HFF-Myc (cell line): ENCODE measurements around the gene TMEM91.

Experiments
- DNase-seq: peaks from one replicate; pipeline ENCODE4 v3.0.0-alpha.2; 2011; ENCODE audit warnings: low read depth; ENCODE audit errors: extremely low read depth
- H3K4me3 ChIP-seq: replicated peaks from 2 replicates; pipeline ENCODE4 v1.5.1; 2011; ENCODE audit warnings: low read depth, mild to moderate bottlenecking, control low read depth, low read length
- TF ChIP-seq, protein P1 (sequence below): IDR thresholded peaks from 2 replicates; pipeline ENCODE4 v1.5.1; 2012; ENCODE audit warnings: mild to moderate bottlenecking, low read depth, low read length, control low read depth; ENCODE audit errors: missing control alignments

Gene TMEM91

DNA sequence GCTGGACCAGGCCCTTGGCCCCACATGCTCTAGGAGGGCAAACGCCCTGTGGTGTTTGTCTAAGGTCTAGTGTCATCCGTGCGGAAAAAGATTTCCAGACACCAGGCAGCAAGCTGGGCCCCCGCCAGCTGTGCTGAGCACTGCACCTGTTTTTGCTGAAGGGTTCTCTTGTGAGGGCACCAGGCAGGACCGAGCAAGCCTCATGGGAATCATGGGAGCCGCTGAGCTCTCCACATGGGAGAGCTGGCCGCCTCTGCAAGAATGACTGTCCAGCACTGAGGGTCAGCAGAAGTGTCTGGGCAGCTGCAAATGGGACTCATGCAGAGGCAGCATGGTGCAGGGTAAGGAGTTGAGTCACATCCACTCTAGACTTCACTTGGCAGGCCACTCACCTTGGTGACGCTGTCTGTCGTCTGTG is 38.8 kb downstream of the TMEM91 start:
- no peak for DNase-seq
- H3K4me3 ChIP-seq = no peak overlapping the region
- TF ChIP-seq, protein P1, sequence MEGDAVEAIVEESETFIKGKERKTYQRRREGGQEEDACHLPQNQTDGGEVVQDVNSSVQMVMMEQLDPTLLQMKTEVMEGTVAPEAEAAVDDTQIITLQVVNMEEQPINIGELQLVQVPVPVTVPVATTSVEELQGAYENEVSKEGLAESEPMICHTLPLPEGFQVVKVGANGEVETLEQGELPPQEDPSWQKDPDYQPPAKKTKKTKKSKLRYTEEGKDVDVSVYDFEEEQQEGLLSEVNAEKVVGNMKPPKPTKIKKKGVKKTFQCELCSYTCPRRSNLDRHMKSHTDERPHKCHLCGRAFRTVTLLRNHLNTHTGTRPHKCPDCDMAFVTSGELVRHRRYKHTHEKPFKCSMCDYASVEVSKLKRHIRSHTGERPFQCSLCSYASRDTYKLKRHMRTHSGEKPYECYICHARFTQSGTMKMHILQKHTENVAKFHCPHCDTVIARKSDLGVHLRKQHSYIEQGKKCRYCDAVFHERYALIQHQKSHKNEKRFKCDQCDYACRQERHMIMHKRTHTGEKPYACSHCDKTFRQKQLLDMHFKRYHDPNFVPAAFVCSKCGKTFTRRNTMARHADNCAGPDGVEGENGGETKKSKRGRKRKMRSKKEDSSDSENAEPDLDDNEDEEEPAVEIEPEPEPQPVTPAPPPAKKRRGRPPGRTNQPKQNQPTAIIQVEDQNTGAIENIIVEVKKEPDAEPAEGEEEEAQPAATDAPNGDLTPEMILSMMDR = no peak

DNA sequence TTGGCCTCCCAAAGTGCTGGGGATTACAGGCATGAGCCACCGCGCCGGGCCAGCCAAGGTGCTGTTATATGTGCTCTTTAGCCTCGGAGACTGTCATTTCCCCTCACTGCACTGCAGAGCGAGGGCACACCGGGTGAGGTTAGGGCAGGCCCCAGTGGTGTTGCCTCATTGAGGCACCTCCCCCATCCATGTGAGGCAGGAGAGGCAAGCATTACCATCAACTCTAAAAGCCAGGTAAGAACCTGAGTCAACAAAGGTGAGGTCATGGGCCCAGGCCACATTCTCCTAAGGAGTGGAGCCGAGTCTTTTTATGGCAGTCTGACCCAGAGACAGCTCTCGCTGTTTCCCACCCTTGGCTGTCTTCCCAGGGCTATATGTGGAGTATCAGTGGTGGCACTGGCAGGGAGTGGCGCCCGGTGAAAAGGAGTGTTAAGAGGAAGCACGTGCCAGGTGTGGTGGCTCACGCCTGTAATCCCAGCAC is 39.9 kb downstream of the TMEM91 start:
- no peak for DNase-seq
- TF ChIP-seq, protein P1 = no peak
- no peak overlapping the region for H3K4me3 ChIP-seq

DNA sequence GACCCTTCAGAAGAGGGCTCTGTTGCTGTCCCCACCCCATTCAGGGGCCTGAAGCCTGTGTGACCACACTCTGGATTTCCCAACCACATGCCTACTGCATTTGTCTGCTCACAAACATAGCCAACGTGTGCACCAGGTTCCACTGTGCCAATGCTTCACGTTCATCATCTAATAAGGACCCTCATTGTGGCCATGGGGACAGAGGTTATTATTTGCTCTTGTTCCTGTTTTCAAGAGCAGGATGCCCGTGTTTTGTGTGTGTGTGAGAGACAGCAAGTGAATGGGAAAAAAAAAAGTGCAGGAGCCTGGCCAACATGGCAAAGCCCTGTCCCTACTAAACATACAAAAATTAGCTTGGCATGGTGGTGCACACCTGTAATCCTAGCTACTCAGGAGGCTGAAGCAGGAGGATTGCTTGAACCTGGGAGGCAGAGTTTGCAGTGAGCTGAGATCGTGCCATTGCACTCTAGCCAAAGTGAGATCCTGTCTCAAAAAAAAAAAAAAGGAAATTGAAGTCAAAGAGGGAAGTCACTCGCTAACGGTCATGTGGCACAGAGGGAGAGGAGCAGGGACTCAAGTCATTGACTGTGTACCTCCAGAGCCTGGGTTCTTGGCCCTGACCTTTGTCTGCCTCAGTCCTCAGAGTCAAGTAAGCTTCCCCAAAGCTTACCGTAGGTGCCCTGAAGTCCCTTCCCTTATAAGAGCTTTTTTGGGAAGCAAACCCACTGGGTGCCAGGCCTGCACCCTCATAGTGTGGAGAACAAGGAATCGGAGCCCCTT is 44.0 kb downstream of the TMEM91 start:
- TF ChIP-seq, protein P1 = no peak
- DNase-seq = no peak
- H3K4me3 ChIP-seq = no peak overlapping the region

DNA sequence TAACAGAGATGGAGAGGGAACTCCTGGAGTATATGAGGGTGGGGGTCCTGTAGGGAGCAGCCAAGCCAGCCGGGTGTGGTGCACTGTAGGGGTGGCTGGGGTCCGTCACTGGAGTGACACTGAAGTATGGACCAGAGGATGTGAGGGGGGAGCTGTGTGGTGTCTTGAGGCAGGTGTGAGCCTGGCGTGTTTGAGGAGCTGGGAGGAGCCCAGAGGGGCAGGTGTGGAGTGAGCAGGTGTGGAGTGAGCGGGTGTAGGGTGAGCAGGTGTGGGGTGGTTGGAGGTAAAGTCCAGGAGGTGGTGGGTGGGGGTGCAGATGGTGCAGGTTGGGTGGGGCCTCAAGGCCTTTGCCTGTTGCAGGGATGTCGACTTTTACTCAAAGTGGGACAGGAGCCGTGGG is 45.0 kb downstream of the TMEM91 start:
- H3K4me3 ChIP-seq = no peak overlapping the region
- TF ChIP-seq, protein P1 = no peak
- DNase-seq = no peak

DNA sequence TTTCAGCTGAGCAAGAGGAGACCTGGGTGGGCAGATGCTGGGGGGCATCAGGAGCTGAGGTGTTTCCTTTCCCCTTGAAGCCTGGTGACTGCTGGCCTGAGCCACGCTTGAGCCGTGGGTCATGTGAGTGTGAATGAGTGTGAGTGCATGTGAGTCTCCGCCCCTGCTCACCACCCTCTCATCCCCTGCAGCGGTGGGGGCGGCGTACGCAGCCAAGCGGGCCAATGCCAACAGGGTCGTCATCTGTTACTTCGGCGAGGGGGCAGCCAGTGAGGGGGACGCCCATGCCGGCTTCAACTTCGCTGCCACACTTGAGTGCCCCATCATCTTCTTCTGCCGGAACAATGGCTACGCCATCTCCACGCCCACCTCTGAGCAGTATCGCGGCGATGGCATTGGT is 45.6 kb downstream of the TMEM91 start:
- no peak for DNase-seq
- TF ChIP-seq, protein P1 = no peak
- no peak overlapping the region for H3K4me3 ChIP-seq

DNA sequence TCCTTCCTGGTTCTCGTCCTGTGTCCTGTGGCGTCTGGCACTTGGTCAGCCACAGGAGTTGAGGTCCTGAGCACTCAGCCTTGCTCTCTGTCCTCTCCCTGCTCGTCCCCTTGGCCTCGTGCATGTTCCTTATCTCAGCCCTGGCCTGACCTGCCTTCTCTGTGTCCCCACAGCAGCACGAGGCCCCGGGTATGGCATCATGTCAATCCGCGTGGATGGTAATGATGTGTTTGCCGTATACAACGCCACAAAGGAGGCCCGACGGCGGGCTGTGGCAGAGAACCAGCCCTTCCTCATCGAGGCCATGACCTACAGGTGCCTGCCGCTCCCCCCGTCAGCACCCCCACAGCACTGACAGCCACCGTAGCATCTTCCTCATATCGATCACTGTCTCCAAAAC is 46.1 kb downstream of the TMEM91 start:
- TF ChIP-seq, protein P1 = no peak
- DNase-seq = no peak
- no peak overlapping the region for H3K4me3 ChIP-seq
